SU-DHL-6 (cell line): ENCODE results near the gene DOK7.

Experiments used
- H2AFZ ChIP-seq: fragments of 200-600 bp; sonication (generic); 2 replicates; pipeline ENCODE4 v1.6.1; 2014; ENCODE audit warnings: low read depth, mild to moderate bottlenecking, moderate library complexity, mixed read lengths, antibody characterized with exemption, low read length; ENCODE audit not compliant: severe bottlenecking
- H3F3A ChIP-seq: fragments of 200-600 bp; shearing (Covaris generic); 2 replicates; pipeline ENCODE4 v1.6.0; 2016; ENCODE audit warnings: antibody characterized with exemption, mild to moderate bottlenecking; ENCODE audit not compliant: insufficient read depth
- H3K27ac ChIP-seq: fragments of 200-600 bp; sonication (generic); 2 replicates; pipeline ENCODE4 v1.5.1; 2016; ENCODE audit warnings: low read depth, mild to moderate bottlenecking, low read length, moderate library complexity, mixed read lengths
- H3K27me3 ChIP-seq: fragments of 200-600 bp; sonication (generic), shearing (Covaris generic); 2 replicates; pipeline ENCODE4 v1.6.0; 2014; ENCODE audit warnings: mild to moderate bottlenecking, low read length
- H3K36me3 ChIP-seq: fragments of 200-600 bp; sonication (generic); 2 replicates; pipeline ENCODE4 v1.6.1; 2014; ENCODE audit warnings: mild to moderate bottlenecking, low read length, mixed read lengths
- H3K4me2 ChIP-seq: fragments of 300-600, 200-600 bp; shearing (Covaris generic), sonication (generic); 2 replicates; pipeline ENCODE4 v1.6.0; 2014; ENCODE audit warnings: low read length, low read depth, mild to moderate bottlenecking; ENCODE audit not compliant: poor library complexity, severe bottlenecking
- H3K4me3 ChIP-seq: fragments of 200-600 bp; sonication (generic); 2 replicates; pipeline ENCODE4 v1.5.1; 2014; ENCODE audit warnings: antibody characterized with exemption, low read length, mild to moderate bottlenecking, mixed read lengths; ENCODE audit not compliant: insufficient read depth, poor library complexity, severe bottlenecking
- H3K79me2 ChIP-seq: fragments of 200-600 bp; sonication (generic); 2 replicates; pipeline ENCODE4 v1.6.1; 2014; ENCODE audit warnings: mild to moderate bottlenecking, low read length, moderate library complexity; ENCODE audit not compliant: insufficient read depth
- H3K9ac ChIP-seq: fragments of 200-600 bp; sonication (generic); 2 replicates; pipeline ENCODE4 v1.7.0; 2014; ENCODE audit warnings: mild to moderate bottlenecking, low read length
- H3K9me2 ChIP-seq: fragments of 200-600 bp; sonication (generic); replicated peaks from 2 replicates; pipeline ENCODE4 v1.6.1; 2014; ENCODE audit warnings: low read length; ENCODE audit not compliant: insufficient read depth
- H3K9me3 ChIP-seq: fragments of 200-600 bp; sonication (generic); 2 replicates; pipeline ENCODE4 v1.6.1; 2014; ENCODE audit warnings: low read length, mixed read lengths; ENCODE audit not compliant: insufficient read depth
- H4K20me1 ChIP-seq: fragments of 200-600 bp; sonication (generic); 2 replicates; pipeline ENCODE4 v1.6.1; 2014; ENCODE audit warnings: low read depth, mild to moderate bottlenecking, antibody characterized with exemption, low read length, moderate library complexity, mixed read lengths
- CTCF ChIP-seq: fragments of 200-600 bp; sonication (generic); IDR thresholded peaks from one replicate; pipeline ENCODE4 v1.5.1; 2017; ENCODE audit warnings: antibody characterized with exemption, mild to moderate bottlenecking, low read length, moderate library complexity; ENCODE audit not compliant: insufficient read depth, poor library complexity, severe bottlenecking
- EZH2phosphoT487 ChIP-seq: fragments of 200-600 bp; sonication (generic), shearing (Covaris generic); conservative IDR thresholded peaks from 2 replicates; pipeline ENCODE4 v1.6.1; 2018; ENCODE audit warnings: mild to moderate bottlenecking, antibody characterized with exemption, low read length, moderate library complexity, mixed read lengths

Gene DOK7

GRCh38 chr4:3446631-3447320, 16.3 kb upstream of the DOK7 start:
- no peaks in the 10 kb centered on the region for H4K20me1 ChIP-seq
- H3K4me2 ChIP-seq, result no peak overlapping the region

GRCh38 chr4:3447431-3448395, 15.4 kb upstream of the DOK7 start:
- Histone ChIP-seq H3K4me3 (no peak overlapping the region), H3K9me2 (no peaks in the 10 kb centered on the region), H3K4me2 (no peak overlapping the region), H3K9me3 (no peaks in the 10 kb centered on the region), H3F3A (no peaks in the 10 kb centered on the region), H3K9ac (no peak overlapping the region), H3K27me3 (no peaks in the 10 kb centered on the region), H3K36me3 (no peaks in the 10 kb centered on the region), H3K27ac (no peak overlapping the region), H4K20me1 (no peaks in the 10 kb centered on the region), H2AFZ (no peak overlapping the region), H3K79me2 (no peaks in the 10 kb centered on the region)
- TF ChIP-seq EZH2phosphoT487 (no peak), CTCF (no peak)

More at GRCh38 chr4:3446631-3447320, 16.3 kb upstream of the DOK7 start:
- Histone ChIP-seq H3K9ac (no peak overlapping the region), H3K4me3 (no peak overlapping the region), H3K9me3 (no peaks in the 10 kb centered on the region), H3K27me3 (no peaks in the 10 kb centered on the region), H2AFZ (no peak overlapping the region), H3K27ac (no peak overlapping the region), H3K79me2 (no peaks in the 10 kb centered on the region), H3K36me3 (no peaks in the 10 kb centered on the region), H3K9me2 (no peaks in the 10 kb centered on the region), H3F3A (no peaks in the 10 kb centered on the region)
- no peak for TF ChIP-seq CTCF
- TF ChIP-seq EZH2phosphoT487, result no peak

- no peaks in the 10 kb centered on the region for H3K9me2 ChIP-seq
- TF ChIP-seq EZH2phosphoT487, result no peak
- TF ChIP-seq CTCF, result no peak
- H3K27ac ChIP-seq, result no peak overlapping the region
- no peak overlapping the region for H3K4me3 ChIP-seq
- no peaks in the 10 kb centered on the region for H3K79me2 ChIP-seq
- no peak overlapping the region for H2AFZ ChIP-seq
- no peak overlapping the region for H3K4me2 ChIP-seq
- no peak overlapping the region for H3K9ac ChIP-seq
- H4K20me1 ChIP-seq, result no peaks in the 10 kb centered on the region
- H3K9me3 ChIP-seq, result no peaks in the 10 kb centered on the region
- no peaks in the 10 kb centered on the region for H3K36me3 ChIP-seq
- no peaks in the 10 kb centered on the region for H3K27me3 ChIP-seq
- no peaks in the 10 kb centered on the region for H3F3A ChIP-seq
These were observed 14.0 kb upstream of the DOK7 start for GRCh38 chr4:3449047-3449573.
